Sigmoid colon (tissue), 4 donors: ENCODE results near the gene IGFL2.

ENCODE experiments used
- POLR2A ChIP-seq, 2 donors: fragments of 450-650 bp; IDR thresholded peaks; one replicate each; pipeline ENCODE4 v1.6.1; 2016; ENCODE audit warnings: antibody characterized with exemption in 2 of 2, mild to moderate bottlenecking in 2 of 2, moderate library complexity in 2 of 2
- POLR2AphosphoS5 ChIP-seq, 4 donors: sonication (generic); formaldehyde crosslinking; IDR thresholded peaks; one replicate each; pipeline ENCODE4 v1.6.1; 2017; ENCODE audit warnings: antibody characterized with exemption in 4 of 4
- TF ChIP-seq, protein P1 (sequence below), 4 experiments: fragments of 450-650 bp in 3 of 4; fragments of 200-600 bp in 1 of 4; IDR thresholded peaks; one replicate each; pipeline ENCODE4 v1.5.1; 2016 to 2019; ENCODE audit warnings: antibody characterized with exemption in 4 of 4, mild to moderate bottlenecking in 3 of 4, moderate library complexity in 2 of 4

DNA sequence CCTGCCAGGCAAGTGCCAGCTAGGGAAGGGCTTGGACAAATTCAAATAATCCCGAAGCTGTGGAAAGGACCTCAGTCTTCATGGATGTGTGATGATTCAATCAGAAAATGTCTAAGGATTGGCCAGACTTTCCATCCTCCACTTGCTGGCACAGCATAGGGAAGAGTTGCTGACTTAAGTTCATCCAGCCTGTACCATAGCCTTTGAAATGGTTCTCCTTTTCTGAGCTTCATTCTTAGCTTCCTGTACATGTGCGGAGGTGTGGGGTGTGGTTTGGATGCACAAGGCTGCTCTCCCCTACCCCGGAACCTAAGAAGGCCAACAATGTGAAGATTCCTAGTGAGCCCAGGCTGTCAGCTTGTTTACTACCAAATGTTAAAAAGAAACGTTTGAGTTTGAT, 22.6 kb upstream of the IGFL2 start:
- TF ChIP-seq, protein P1, sequence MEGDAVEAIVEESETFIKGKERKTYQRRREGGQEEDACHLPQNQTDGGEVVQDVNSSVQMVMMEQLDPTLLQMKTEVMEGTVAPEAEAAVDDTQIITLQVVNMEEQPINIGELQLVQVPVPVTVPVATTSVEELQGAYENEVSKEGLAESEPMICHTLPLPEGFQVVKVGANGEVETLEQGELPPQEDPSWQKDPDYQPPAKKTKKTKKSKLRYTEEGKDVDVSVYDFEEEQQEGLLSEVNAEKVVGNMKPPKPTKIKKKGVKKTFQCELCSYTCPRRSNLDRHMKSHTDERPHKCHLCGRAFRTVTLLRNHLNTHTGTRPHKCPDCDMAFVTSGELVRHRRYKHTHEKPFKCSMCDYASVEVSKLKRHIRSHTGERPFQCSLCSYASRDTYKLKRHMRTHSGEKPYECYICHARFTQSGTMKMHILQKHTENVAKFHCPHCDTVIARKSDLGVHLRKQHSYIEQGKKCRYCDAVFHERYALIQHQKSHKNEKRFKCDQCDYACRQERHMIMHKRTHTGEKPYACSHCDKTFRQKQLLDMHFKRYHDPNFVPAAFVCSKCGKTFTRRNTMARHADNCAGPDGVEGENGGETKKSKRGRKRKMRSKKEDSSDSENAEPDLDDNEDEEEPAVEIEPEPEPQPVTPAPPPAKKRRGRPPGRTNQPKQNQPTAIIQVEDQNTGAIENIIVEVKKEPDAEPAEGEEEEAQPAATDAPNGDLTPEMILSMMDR (IDR thresholded peaks at IDR 0.05) = no peak
- TF ChIP-seq POLR2AphosphoS5 (IDR thresholded peaks at IDR 0.05) (no peak), POLR2A (IDR thresholded peaks at IDR 0.05) (no peak)
